ENCODE results near the gene DDX39A. TPM values are rescaled to one million over a fixed set of nuclear protein-coding genes. Genes with fewer than 3 reads are reported as not detected.
"Not testable (repeated sequence)": the region's sequence is repeated elsewhere in the genome, so short reads cannot be mapped to it uniquely, and the experiment has no call there.

Gene DDX39A
- polyA plus RNA-seq, 4 donors = 61.9 to 139 (median 125) TPM

DNA sequence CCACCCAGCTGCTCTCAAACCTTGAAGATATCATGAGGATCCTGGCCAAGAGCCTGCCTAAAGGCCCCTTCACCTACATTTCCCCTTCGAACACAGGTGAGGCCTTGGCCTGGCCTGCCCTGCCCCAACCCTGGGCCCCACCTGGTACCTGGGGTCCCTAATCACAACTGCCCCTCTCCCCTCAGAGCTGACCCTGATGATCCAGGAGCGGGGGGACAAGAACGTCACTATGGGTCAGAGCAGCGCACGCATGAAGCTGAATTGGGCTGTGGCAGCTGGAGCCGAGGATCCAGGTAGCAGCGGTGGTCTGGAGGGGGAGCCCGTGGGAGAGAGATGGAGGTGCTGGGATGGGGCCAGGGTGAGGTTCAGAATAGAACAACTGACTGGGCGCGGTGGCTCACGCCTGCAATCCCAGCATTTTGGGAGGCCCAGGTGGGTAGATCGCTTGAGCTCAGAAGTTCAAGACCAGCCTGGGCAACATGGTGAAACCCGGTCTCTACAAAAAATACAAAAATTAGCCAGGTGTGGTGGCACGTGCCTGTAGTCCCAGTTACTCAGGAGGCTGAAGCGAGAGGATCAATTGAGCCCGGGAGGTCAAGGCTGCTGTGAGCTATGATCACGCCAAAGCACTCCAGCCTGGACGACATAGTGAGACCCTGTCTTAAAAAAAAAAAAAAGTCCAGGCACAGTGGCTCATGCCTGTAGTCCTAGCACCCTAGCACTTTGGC is 17.5 kb downstream of the DDX39A start:
- no peak overlapping the region for H3K27ac ChIP-seq (ENCODE audit: low read depth in 1 of 3, low read length in 2 of 3)
- no peak overlapping the region for H3K4me3 ChIP-seq (ENCODE audit: low read depth in 1 of 3, low read length in 3 of 3)
- FAIRE-seq (no peak), DNase-seq (no peak)
- 93 to 96% (median 96%) methylated on average over 18 of the region's 18 CpGs for WGBS, 3 donors
- H3K27me3 ChIP-seq (ENCODE audit: control insufficient read depth in 3 of 3, insufficient read depth in 3 of 3, low read length in 3 of 3) = no peaks in the 10 kb centered on the region
- no peaks in the 10 kb centered on the region for H3K9me3 ChIP-seq (ENCODE audit: control insufficient read depth in 2 of 2, insufficient read depth in 1 of 2, low read depth in 1 of 2, low read length in 1 of 2)
- H3K36me3 ChIP-seq (ENCODE audit: control insufficient read depth in 3 of 3, insufficient read depth in 2 of 3, low read depth in 1 of 3, low read length in 3 of 3) = peaks cover 9 to 81% (median 15%) of the 10 kb centered on the region in 3 donors
- peaks cover 0 to 4% (median 0%) of the 10 kb centered on the region in 3 donors for H3K4me1 ChIP-seq (ENCODE audit: control insufficient read depth in 3 of 3, insufficient read depth in 2 of 3, low read depth in 1 of 3, low read length in 2 of 3)

DNA sequence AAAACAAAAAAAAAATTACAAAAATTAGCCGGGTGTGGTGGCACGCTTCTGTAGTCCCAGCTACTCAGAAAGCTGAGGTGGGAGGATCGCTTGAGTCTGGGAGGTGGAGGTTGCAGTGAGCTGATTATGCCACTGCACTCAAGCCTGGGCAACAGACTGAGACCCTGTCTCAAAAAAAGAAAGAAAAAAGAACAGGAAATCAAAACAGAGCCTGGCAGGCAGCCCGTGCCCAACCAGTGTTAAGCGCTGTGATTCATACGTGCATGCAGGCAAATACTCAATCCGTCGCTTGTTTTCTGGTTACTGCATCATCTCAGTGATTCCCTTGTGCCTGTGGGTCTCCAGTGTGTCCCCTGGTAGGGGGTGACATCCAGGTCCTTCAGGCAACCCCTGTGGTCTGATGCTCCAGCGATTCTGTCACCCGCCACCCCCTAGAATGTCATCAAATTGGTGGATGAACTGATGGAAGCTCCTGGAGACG is 18.1 kb downstream of the DDX39A start:
- no peaks in the 10 kb centered on the region for H3K27me3 ChIP-seq (ENCODE audit: control insufficient read depth in 3 of 3, insufficient read depth in 3 of 3, low read length in 3 of 3)
- peaks cover 7 to 83% (median 15%) of the 10 kb centered on the region in 3 donors for H3K36me3 ChIP-seq (ENCODE audit: control insufficient read depth in 3 of 3, insufficient read depth in 2 of 3, low read depth in 1 of 3, low read length in 3 of 3)
- FAIRE-seq = no peak
- no peak for DNase-seq
- WGBS, 3 donors = 87 to 96% (median 88%) methylated on average over 11 of the region's 11 CpGs
- H3K9me3 ChIP-seq (ENCODE audit: control insufficient read depth in 2 of 2, insufficient read depth in 1 of 2, low read depth in 1 of 2, low read length in 1 of 2) = no peaks in the 10 kb centered on the region
- no peak overlapping the region for H3K4me3 ChIP-seq (ENCODE audit: low read depth in 1 of 3, low read length in 3 of 3)
- H3K4me1 ChIP-seq (ENCODE audit: control insufficient read depth in 3 of 3, insufficient read depth in 2 of 3, low read depth in 1 of 3, low read length in 2 of 3) = no peaks in the 10 kb centered on the region
- no peak overlapping the region for H3K27ac ChIP-seq (ENCODE audit: low read depth in 1 of 3, low read length in 2 of 3)

DNA sequence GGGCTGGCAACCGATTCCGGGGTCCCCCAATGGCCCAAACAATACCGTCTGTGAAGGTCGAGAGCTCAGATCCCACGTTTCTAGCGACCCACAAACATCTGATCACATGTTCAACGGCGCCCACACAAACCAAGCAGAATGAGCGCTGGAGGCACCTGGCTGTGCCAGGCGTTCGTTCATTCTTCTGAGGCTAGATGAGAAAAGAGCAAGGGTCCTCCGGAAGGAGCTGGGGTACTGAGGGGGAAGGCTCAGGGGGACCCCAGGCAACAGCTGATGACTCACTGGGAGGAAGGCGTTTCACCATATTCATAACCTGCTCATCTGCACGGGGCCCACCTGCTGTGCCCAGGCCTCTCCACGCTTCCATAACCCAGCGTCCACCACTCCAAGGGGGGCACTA is 22.0 kb downstream of the DDX39A start:
- peaks cover 13 to 85% (median 13%) of the 10 kb centered on the region in 3 donors for H3K36me3 ChIP-seq (ENCODE audit: control insufficient read depth in 3 of 3, insufficient read depth in 2 of 3, low read depth in 1 of 3, low read length in 3 of 3)
- H3K4me3 ChIP-seq (ENCODE audit: low read depth in 1 of 3, low read length in 3 of 3); H3K4me1 ChIP-seq (ENCODE audit: control insufficient read depth in 3 of 3, insufficient read depth in 2 of 3, low read depth in 1 of 3, low read length in 2 of 3); DNase-seq; H3K9me3 ChIP-seq (ENCODE audit: control insufficient read depth in 2 of 2, insufficient read depth in 1 of 2, low read depth in 1 of 2, low read length in 1 of 2); H3K27me3 ChIP-seq (ENCODE audit: control insufficient read depth in 3 of 3, insufficient read depth in 3 of 3, low read length in 3 of 3); H3K27ac ChIP-seq (ENCODE audit: low read depth in 1 of 3, low read length in 2 of 3); FAIRE-seq: not testable (repeated sequence)
- WGBS, 3 donors = 91 to 95% (median 91%) methylated on average over 13 to 16 of the region's 16 CpGs

DNA sequence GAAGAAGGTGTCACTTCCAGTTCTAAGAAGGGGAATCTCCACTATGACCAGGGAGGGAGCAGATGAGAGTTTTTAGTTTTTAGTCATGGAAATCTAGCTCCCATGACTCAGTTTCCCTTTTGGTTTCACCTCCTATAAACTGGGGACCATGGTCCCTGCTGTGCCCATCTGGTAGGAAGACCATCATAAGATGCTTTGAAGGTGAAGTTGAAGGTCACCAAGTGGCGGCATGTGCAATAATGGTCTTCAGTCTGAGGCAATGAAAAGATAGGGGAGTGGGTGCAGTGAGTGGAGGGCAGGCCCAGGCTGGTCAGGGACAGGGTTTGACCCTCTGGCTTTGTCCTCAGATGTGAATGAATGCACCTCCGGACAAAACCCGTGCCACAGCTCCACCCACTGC is 22.4 kb downstream of the DDX39A start:
- H3K27ac ChIP-seq (ENCODE audit: low read depth in 1 of 3, low read length in 2 of 3); H3K4me1 ChIP-seq (ENCODE audit: control insufficient read depth in 3 of 3, insufficient read depth in 2 of 3, low read depth in 1 of 3, low read length in 2 of 3); H3K27me3 ChIP-seq (ENCODE audit: control insufficient read depth in 3 of 3, insufficient read depth in 3 of 3, low read length in 3 of 3); H3K9me3 ChIP-seq (ENCODE audit: control insufficient read depth in 2 of 2, insufficient read depth in 1 of 2, low read depth in 1 of 2, low read length in 1 of 2); DNase-seq; FAIRE-seq; H3K4me3 ChIP-seq (ENCODE audit: low read depth in 1 of 3, low read length in 3 of 3): not testable (repeated sequence)
- WGBS, 3 donors = 88 to 100% (median 97%) methylated on average over 3 of the region's 3 CpGs
- peaks cover 13 to 82% (median 13%) of the 10 kb centered on the region in 3 donors for H3K36me3 ChIP-seq (ENCODE audit: control insufficient read depth in 3 of 3, insufficient read depth in 2 of 3, low read depth in 1 of 3, low read length in 3 of 3)

DNA sequence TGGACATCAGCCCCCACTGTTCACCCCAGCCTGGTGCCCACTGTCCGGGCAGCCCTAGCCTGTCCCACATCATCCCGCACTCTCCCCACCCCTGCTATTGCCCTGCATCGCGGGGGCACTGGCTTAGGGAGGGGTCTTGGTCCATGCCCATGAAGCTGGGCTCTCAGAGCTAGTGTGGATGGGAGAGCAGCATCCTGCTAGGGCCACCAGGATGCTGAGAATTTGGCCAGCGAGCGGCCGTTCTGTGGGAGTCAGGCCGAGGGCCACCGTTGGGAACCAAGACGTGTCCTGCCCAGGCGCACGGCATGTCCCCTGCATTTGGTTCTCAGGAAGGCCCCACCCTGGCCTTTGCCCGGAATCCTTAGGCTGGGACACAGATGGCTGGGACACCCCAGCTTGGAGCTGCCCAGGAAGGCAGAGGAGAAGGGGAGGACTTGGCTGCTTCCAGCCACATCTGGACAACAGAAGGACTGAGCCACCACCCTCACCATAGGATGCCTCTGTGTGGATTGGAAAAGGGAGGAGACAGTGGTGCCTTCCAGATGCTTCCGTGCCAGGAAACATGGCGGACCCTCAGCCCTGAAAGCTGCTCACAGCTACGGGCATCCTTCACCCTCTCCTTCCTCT is 23.3 kb downstream of the DDX39A start:
- WGBS, 3 donors = 89 to 98% (median 93%) methylated on average over 15 to 16 of the region's 16 CpGs
- no peaks in the 10 kb centered on the region for H3K27me3 ChIP-seq (ENCODE audit: control insufficient read depth in 3 of 3, insufficient read depth in 3 of 3, low read length in 3 of 3)
- H3K9me3 ChIP-seq (ENCODE audit: control insufficient read depth in 2 of 2, insufficient read depth in 1 of 2, low read depth in 1 of 2, low read length in 1 of 2) = no peaks in the 10 kb centered on the region
- peaks cover 14 to 82% (median 18%) of the 10 kb centered on the region in 3 donors for H3K36me3 ChIP-seq (ENCODE audit: control insufficient read depth in 3 of 3, insufficient read depth in 2 of 3, low read depth in 1 of 3, low read length in 3 of 3)
- H3K4me1 ChIP-seq (ENCODE audit: control insufficient read depth in 3 of 3, insufficient read depth in 2 of 3, low read depth in 1 of 3, low read length in 2 of 3) = no peaks in the 10 kb centered on the region
- FAIRE-seq (no peak), DNase-seq (no peak)
- no peak overlapping the region for H3K4me3 ChIP-seq (ENCODE audit: low read depth in 1 of 3, low read length in 3 of 3)
- no peak overlapping the region for H3K27ac ChIP-seq (ENCODE audit: low read depth in 1 of 3, low read length in 2 of 3)

DNA sequence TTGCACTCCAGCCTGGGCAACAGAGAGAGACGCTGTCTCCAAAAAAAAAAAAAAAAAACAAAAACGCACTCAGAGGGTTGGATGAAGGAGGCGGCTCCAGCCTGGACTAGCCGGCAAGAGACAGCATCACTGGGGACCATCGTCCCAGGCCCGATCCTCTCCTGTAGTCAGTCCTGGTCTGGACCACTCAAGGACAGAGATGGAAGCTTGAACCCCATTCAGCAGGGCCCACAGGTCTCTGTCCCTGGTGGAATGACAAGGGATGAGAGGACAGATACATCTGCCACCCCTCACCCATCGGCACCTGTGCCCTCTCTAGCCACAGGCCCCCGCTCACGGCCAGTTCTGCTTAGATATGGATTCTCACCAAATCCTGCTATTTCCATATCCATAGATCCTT is 23.9 kb downstream of the DDX39A start:
- Histone ChIP-seq H3K9me3 (ENCODE audit: control insufficient read depth in 2 of 2, insufficient read depth in 1 of 2, low read depth in 1 of 2, low read length in 1 of 2) (no peaks in the 10 kb centered on the region), H3K4me3 (ENCODE audit: low read depth in 1 of 3, low read length in 3 of 3) (no peak overlapping the region), H3K27ac (ENCODE audit: low read depth in 1 of 3, low read length in 2 of 3) (no peak overlapping the region), H3K27me3 (ENCODE audit: control insufficient read depth in 3 of 3, insufficient read depth in 3 of 3, low read length in 3 of 3) (no peaks in the 10 kb centered on the region), H3K4me1 (ENCODE audit: control insufficient read depth in 3 of 3, insufficient read depth in 2 of 3, low read depth in 1 of 3, low read length in 2 of 3) (no peaks in the 10 kb centered on the region), H3K36me3 (ENCODE audit: control insufficient read depth in 3 of 3, insufficient read depth in 2 of 3, low read depth in 1 of 3, low read length in 3 of 3) (peaks cover 18 to 83% (median 21%) of the 10 kb centered on the region in 3 donors)
- 90 to 94% (median 91%) methylated on average over 7 to 9 of the region's 9 CpGs for WGBS, 3 donors
- DNase-seq = no peak
- FAIRE-seq = no peak

DNA sequence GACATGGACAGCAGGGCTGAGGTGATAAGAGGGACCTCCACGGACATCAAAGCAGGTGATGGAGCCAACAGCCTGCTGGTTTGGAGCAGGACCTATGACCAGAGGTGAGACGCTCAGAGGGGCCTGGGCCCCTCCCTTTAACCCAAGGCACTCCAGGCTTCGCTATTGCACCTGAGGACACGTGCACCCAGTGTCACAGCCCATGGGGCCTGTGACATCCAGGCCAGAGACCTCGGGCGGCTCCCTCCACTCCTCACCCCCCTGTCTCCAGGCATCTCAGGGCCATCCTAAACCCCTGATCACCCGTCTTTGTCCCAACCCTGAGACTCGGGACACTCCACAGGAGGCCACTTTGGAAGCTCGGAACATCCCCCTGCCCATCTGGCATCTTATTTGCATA is 25.0 kb downstream of the DDX39A start:
- H3K27me3 ChIP-seq (ENCODE audit: control insufficient read depth in 3 of 3, insufficient read depth in 3 of 3, low read length in 3 of 3) = no peaks in the 10 kb centered on the region
- no peaks in the 10 kb centered on the region for H3K9me3 ChIP-seq (ENCODE audit: control insufficient read depth in 2 of 2, insufficient read depth in 1 of 2, low read depth in 1 of 2, low read length in 1 of 2)
- peaks cover 18 to 82% (median 21%) of the 10 kb centered on the region in 3 donors for H3K36me3 ChIP-seq (ENCODE audit: control insufficient read depth in 3 of 3, insufficient read depth in 2 of 3, low read depth in 1 of 3, low read length in 3 of 3)
- FAIRE-seq (no peak), DNase-seq (no peak)
- H3K4me1 ChIP-seq (ENCODE audit: control insufficient read depth in 3 of 3, insufficient read depth in 2 of 3, low read depth in 1 of 3, low read length in 2 of 3) = no peaks in the 10 kb centered on the region
- no peak overlapping the region for H3K27ac ChIP-seq (ENCODE audit: low read depth in 1 of 3, low read length in 2 of 3)
- 88 to 91% (median 89%) methylated on average over 7 to 9 of the region's 9 CpGs for WGBS, 3 donors
- H3K4me3 ChIP-seq (ENCODE audit: low read depth in 1 of 3, low read length in 3 of 3) = no peak overlapping the region

DNA sequence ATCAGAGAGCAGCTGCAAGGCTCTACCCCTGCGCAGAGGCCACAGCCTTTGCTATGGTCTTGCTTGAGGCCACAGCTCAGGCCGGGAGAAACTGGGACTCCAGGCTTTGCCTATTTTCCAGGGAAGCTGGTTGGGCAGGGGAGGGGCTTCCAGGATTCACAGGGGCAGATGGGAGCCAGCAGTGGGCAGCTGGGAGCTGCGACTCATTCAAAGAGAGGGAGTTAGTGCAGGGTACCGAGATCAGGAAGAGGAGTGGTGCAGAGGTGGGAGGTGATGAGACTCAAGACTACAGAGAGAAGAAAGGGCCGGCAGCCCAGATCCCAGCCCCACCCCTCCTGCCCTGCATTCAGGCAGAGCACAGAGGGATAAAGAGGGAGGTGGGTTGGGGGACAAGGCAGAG is 25.8 kb downstream of the DDX39A start:
- FAIRE-seq = no peak
- H3K27ac ChIP-seq (ENCODE audit: low read depth in 1 of 3, low read length in 2 of 3) = no peak overlapping the region
- H3K27me3 ChIP-seq (ENCODE audit: control insufficient read depth in 3 of 3, insufficient read depth in 3 of 3, low read length in 3 of 3) = no peaks in the 10 kb centered on the region
- H3K36me3 ChIP-seq (ENCODE audit: control insufficient read depth in 3 of 3, insufficient read depth in 2 of 3, low read depth in 1 of 3, low read length in 3 of 3) = peaks cover 15 to 77% (median 21%) of the 10 kb centered on the region in 3 donors
- no peaks in the 10 kb centered on the region for H3K4me1 ChIP-seq (ENCODE audit: control insufficient read depth in 3 of 3, insufficient read depth in 2 of 3, low read depth in 1 of 3, low read length in 2 of 3)
- H3K4me3 ChIP-seq (ENCODE audit: low read depth in 1 of 3, low read length in 3 of 3) = no peak overlapping the region
- no peaks in the 10 kb centered on the region for H3K9me3 ChIP-seq (ENCODE audit: control insufficient read depth in 2 of 2, insufficient read depth in 1 of 2, low read depth in 1 of 2, low read length in 1 of 2)
- no peak for DNase-seq
- WGBS, 3 donors = 70 to 80% (median 72%) methylated on average over 4 to 5 of the region's 5 CpGs

Data from small intestine (tissue), 7 donors.